ENCODE measurements around the gene DRAXIN. TPM values are rescaled to one million over a fixed set of nuclear protein-coding genes. Genes with fewer than 3 reads are reported as not detected.

Gene DRAXIN
- total and polyA plus RNA-seq, 11 donors: 0.03 to 0.29 (median 0.10) TPM; not detected in 4

- peaks cover 0 to 33% (median 15%) of the 10 kb centered on the region in 9 donors for H3K27me3 ChIP-seq
- ATAC-seq (no peak), DNase-seq (no peak)
- H3K4me1 ChIP-seq: peaks cover 0 to 26% (median 11%) of the 10 kb centered on the region in 12 donors
- H3K27ac ChIP-seq: no peak overlapping the region
- H3K36me3 ChIP-seq: no peaks in the 10 kb centered on the region
- no peaks in the 10 kb centered on the region for H3K9me3 ChIP-seq
- intact Hi-C loops (cut with DNase I): loop anchor here in 2 of 10 donors (5.0 kb wide), 2 partner anchors 33 to 668 kb away; no protein-coding TSS in a partner anchor
- H3K4me3 ChIP-seq: no peak overlapping the region
- TF ChIP-seq CTCF (IDR thresholded peaks at IDR 0.05) (no peak), POLR2A (IDR thresholded peaks at IDR 0.05) (no peak)
- 78 to 90% (median 80%) methylated on average over 9 of the region's 9 CpGs for WGBS, 4 donors
Measured at GRCh38 chr1:11705596-11705995, 14.1 kb downstream of the DRAXIN start.

GRCh38 chr1:11706292-11706691, 14.8 kb downstream of the DRAXIN start:
- ATAC-seq: no peak
- intact Hi-C loops (cut with DNase I): loop anchor here in 2 of 10 donors (5.0 kb wide), 2 partner anchors 34 to 669 kb away; no protein-coding TSS in a partner anchor
- Histone ChIP-seq H3K9me3 (no peaks in the 10 kb centered on the region), H3K36me3 (no peaks in the 10 kb centered on the region), H3K4me3 (no peak overlapping the region), H3K27ac (no peak overlapping the region), H3K27me3 (peaks cover 0 to 26% (median 8%) of the 10 kb centered on the region in 9 donors), H3K4me1 (peaks cover 0 to 19% (median 10%) of the 10 kb centered on the region in 12 donors)
- TF ChIP-seq CTCF (IDR thresholded peaks at IDR 0.05) (no peak), POLR2A (IDR thresholded peaks at IDR 0.05) (no peak)
- no peak for DNase-seq
- 91 to 94% (median 93%) methylated on average over 7 to 14 of the region's 14 CpGs for WGBS, 4 donors

GRCh38 chr1:11707621-11708276, 16.2 kb downstream of the DRAXIN start:
- peak in 4 of 5 donors; percentile 75 to 89 (median 83) for DNase-seq
- intact Hi-C loops (cut with DNase I): loop anchor here in 2 of 10 donors (5.0 kb wide), 2 partner anchors 35 to 670 kb away; no protein-coding TSS in a partner anchor
- TF ChIP-seq CTCF (IDR thresholded peaks at IDR 0.05) (no peak), POLR2A (IDR thresholded peaks at IDR 0.05) (no peak)
- H3K4me1 ChIP-seq: peaks cover 0 to 13% (median 9%) of the 10 kb centered on the region in 12 donors
- no peaks in the 10 kb centered on the region for H3K9me3 ChIP-seq
- no peaks in the 10 kb centered on the region for H3K36me3 ChIP-seq
- H3K27me3 ChIP-seq: peaks cover 0 to 23% (median 0%) of the 10 kb centered on the region in 9 donors
- 8 to 18% (median 15%) methylated on average over 17 of the region's 17 CpGs for WGBS, 4 donors
- no peak overlapping the region for H3K4me3 ChIP-seq
- peak overlapping the region in 6 of 12 donors; percentile 3 to 71 (median 51) for H3K27ac ChIP-seq
- ATAC-seq: peak; percentile 80 to 94 (median 88)

- DNase-seq (no peak), ATAC-seq (no peak)
- H3K4me3 ChIP-seq: no peak overlapping the region
- 73 to 83% (median 79%) methylated on average over 11 of the region's 11 CpGs for WGBS, 4 donors
- peaks cover 0 to 13% (median 0%) of the 10 kb centered on the region in 9 donors for H3K27me3 ChIP-seq
- H3K36me3 ChIP-seq: no peaks in the 10 kb centered on the region
- TF ChIP-seq CTCF (IDR thresholded peaks at IDR 0.05) (no peak), POLR2A (IDR thresholded peaks at IDR 0.05) (no peak)
- H3K4me1 ChIP-seq: peaks cover 0 to 13% (median 9%) of the 10 kb centered on the region in 12 donors
- H3K9me3 ChIP-seq: no peaks in the 10 kb centered on the region
- intact Hi-C loops (cut with DNase I): loop anchor here in 2 of 10 donors (5.0 kb wide), 2 partner anchors 36 to 671 kb away; no protein-coding TSS in a partner anchor
- H3K27ac ChIP-seq: peak overlapping the region in 5 of 12 donors; percentile 13 to 71 (median 63)
Measured at GRCh38 chr1:11708554-11709350, 17.2 kb downstream of the DRAXIN start.

All from heart left ventricle (tissue), 16 donors.